Activated T-helper 1 cell treated with anti-CD3 and anti-CD28 coated beads, Interleukin-2, amount 50 U/mL, for 16 hours (primary cell): Measurements from ENCODE around the gene NIPBL.
"Not testable (repeated sequence)": the region's sequence is repeated elsewhere in the genome, so short reads cannot be mapped to it uniquely, and the experiment has no call there.

ENCODE experiments used
- DNase-seq, 2 donors: peaks; one replicate each; pipeline ENCODE4 v3.0.0-alpha.2; 2020; ENCODE audit warnings: low read depth in 1 of 2, low spot score in 1 of 2

NIPBL gene

DNA sequence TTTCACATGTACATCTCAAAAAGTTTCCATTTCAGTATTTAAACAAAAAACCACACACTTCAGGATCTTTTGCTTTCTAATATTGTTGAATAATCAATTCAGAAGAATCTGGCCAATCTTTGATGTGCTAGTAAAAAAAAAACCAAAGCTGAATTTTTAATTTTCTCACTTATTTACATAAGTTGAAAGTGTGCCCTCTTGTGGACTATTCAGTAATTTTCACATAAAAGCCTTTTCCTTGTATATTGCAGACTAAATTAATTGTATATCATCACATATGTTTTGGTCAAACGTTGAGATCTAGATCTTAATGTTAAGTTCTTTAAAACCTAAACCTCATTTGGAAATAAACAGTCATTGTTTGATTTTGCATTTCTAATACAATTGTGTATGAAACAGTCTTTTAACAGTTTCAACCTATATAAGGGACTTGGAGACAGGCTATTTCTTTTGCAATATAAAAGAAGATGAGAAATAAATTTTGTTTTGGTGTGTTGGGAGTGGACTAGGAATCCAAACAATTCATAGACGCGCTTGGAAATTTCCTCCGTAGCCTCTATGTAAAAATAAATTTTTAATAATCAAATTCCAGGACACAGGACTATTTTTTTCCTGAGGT is 68.1 kb downstream of the NIPBL start:
- DNase-seq = no peak

DNA sequence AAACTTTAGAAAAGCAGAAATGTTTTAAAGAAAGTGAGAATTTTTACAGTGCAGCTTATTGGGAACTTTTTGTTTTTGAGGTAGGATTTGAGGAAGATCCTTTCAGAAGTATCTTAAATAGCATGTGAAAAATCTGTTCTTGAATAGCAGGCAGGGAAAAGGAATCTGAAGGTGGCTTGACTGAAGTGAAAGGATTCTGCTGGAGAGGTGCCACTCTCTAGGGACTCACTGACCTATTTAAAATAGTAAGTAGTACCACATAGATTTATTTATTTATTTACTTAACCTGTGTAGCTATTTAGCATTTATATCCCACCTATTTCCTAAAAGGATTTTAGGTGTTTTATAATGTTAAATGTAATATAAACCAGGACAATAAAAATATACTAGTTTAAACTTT is 69.1 kb downstream of the NIPBL start:
- DNase-seq = no peak

DNA sequence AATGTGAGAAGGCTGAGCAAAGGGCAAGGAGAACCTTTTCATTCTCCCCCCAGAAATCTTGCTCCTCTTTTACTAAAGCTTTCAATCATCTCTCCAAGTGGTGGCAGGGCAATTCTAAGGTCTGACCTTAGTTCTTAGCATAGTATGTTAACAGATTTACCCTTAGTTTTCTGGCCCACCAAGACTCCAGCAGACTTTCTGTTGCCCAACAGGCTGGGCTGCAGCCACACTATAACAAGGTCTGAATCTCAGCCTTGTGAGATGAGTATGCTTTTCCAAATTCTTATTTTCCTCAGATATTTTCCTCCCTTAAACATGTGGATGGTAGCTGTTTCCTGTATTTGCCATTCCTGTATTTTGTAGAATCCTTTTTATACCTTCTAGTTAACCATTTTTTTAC is 69.5 kb downstream of the NIPBL start:
- no peak for DNase-seq

DNA sequence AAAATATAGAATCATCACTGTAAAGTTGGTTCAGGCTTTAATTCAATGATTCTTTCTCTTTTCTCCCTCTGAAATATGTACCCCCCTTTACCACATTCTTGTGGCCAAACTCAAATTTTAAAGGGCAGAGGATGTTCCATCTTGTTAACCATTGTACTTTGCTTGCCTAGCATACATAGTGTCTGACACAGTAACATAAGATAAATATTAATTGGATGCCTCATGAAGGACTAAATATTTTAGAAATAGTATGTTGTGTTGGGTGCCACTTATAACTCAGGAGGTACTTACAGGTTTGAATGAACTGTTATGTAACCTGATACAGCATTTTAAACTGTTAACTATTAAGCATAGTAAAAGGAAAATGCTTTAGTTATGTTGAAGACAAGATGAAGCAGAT is 71.5 kb downstream of the NIPBL start:
- DNase-seq = no peak

DNA sequence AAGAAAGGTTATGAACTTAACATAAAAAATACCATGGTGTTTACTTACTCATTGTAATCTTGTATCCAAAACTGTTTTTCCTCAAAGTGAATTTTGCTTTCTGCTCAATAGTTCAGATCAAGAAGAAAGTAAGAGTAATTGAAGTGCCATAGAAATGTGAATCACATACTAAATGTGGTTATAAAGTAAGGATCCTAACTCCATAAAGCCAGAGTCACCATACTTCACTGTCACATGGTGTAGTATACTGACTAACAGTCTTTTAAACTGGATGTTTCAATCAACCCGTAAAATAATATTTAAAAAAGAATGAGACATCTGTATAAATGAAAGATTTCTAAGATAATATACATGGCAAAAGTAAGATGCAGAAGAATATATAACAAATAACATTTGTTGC is 72.1 kb downstream of the NIPBL start:
- no peak for DNase-seq

DNA sequence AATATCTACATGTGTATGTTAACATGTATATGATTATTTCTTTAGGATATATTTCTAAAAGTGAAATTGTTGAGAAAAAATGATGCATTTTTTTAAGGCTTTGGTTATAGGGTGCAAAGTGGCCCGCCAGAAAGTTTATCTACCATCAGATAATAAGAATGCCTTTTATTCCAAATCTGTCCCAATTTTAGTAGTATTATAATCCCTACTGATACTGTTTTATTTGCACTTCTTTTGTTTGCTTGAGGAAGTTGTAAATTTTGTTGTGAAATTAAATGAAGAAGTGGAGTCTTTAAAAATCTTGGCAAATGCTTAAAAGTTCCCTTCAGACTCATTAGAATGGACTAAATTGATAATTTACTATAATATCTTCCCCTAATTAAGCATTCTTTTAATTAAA is 73.0 kb downstream of the NIPBL start:
- no peak for DNase-seq

DNA sequence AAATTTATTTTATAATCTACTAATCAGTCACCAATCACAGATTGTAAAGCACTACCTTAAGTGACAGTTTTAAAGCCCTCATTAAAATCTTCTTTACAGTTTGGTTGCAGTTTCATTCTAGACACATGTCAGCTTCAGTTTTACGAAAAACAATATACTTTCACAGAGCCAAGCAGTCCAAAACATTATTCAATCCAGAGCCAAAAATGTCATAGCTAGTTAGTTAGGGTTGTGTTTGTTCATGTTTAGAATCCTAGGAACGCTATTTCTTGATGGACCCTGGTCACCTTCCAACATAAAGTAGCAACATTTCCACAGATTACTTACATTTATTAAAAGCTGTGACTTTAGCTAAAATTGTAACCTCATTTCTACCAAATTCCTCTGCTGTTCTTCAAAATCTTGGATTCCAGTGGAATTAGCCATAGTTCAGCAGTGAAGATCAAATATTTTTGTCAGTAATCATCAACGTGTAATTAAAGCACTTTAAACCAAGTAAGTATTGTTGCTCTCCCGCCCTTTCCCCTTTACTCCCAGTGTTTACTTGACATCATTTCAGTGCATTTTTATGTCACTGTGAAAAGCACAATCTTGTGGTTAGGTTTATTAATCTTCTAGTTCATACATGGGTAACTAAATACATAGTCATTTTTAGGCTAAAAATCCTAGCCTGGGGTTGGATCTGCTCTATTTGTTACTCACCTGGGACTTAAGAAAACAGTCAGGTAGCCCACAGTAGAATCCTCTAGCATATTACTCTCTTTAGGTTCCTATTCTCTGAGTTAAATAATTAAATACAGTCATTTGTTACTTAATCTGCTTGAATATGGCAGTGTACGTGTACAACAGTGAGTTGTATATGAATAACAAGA is 74.3 kb downstream of the NIPBL start:
- no peak for DNase-seq

DNA sequence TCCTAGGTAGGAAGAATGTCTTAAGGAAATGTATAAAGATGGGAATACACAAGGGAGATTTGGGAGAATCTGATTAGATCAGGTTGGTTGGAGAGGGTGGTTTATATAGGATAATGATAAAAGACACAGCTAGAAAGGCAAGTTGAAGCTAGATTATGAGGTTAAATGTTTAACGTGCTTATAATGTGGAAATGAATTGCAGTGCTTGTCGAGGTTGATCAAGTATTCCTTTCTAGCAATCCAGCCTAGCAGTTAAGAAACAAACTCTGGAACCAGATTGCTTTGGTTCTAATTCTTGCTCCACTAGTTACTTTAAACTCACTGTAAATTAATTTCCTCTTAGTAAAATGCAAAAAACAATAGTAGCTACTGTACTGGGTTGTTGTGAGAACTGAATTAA is 76.5 kb downstream of the NIPBL start:
- DNase-seq = no peak

DNA sequence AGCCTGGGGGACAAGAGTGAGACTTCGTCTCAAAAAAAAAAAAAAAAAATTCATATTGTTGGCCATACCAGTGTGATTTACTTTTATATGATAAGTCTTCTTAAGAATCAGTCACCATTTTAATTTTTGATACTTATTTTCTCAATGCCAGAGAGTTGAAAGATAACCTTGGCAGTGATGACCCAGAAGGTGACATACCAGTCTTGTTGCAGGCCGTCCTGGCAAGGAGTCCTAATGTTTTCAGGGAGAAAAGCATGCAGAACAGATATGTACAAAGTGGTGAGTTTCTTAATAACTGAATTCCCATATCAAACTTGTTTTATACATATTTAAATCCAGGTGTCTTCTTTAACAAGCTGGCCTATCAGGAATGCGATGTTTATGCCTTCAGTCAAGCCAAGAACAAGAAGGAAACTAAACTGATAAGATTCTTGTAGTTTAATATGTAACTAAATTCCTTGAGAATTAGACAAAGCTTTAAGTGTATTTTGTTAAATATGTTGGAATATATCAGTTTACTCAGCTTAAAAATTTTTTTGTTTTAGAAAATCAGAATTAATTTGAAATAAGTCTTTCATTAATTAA is 81.5 kb downstream of the NIPBL start:
- no peak for DNase-seq

DNA sequence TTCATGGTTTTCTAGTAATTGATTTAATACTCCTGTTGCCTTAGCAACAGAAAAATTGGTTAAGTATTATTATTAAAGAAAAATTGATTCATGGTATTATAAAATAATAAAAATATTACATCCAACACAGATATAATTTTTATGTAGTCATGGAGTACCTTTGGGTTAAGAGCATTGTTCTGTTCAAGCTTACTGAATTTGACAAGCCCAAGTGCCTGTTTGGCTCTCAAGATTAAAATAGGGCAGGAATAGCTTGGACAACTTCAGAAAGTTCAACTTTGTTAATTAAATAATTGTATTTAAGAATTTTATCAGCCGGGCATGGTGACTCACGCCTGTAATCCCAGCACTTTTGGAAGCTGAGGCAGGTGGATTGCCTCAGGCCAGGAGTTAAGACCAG is 82.0 kb downstream of the NIPBL start:
- DNase-seq = no peak

DNA sequence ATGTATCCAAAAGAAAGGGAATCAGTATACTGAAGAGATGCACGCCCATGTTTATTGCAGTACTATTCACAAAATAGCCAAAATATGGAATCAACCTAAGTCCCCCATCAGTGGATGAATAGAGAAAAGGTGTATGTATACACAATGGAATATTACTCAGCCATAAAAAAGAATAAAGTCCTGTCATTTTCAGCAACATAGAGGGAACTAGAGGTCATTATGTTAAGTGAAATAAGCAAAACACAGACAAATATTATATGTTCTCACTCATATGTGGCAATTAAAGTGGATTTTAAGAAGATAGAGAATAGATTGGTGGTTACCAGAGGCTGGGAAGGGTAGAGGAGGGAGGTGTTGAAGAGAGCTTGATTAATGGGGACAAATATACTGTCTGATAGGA is 88.6 kb downstream of the NIPBL start:
- DNase-seq = no peak

DNA sequence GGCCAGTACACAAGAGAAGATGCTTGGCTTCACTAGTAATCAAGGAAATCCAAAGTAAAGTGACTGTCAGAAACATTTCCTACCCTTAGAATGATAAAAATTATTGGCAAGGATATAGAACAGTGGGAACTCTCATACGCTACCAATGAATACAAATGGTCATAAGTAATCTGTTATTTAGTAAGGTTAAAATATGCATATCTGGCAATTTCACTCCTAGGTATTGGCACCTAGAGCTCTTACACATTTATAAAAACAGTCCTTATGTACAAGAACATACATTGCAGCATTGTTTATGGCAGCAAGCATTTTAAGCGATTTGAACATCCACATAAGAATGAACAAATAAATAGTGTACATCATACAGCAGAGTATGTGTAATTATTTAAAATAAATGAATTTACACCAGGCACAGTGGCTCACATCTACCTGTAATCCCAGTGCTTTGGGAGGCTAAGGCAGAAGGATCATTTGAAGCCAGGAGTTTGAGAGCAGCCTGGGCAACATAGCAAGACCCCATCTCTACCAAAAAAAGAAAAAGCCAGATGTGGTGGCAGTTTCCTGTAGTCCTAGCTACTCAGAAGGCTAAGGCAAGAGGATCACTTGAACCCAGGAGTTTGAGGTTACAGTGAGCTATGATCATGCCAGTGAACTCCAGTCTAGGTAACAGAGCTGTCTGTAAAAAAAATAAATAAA is 93.3 kb downstream of the NIPBL start:
- no peak for DNase-seq

DNA sequence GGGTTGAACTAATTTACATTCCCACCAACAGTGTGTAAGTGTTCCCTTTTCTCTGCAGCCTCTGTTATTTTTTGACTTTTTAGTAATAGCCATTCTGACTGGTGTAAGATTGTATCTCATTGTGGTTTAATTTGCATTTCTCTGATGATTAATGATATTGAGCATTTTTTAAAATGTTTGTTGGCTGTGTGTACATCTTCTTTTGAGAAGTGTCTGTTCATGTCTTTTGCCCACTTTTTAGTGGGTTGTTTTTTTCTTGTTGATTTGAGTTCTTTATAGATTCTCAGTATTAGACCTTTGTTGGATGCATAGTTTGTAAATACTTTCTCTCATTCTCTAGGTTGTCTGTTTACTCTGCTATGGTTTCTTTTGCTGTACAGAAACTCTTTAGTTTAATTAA is 101.6 kb downstream of the NIPBL start:
- no peak for DNase-seq

DNA sequence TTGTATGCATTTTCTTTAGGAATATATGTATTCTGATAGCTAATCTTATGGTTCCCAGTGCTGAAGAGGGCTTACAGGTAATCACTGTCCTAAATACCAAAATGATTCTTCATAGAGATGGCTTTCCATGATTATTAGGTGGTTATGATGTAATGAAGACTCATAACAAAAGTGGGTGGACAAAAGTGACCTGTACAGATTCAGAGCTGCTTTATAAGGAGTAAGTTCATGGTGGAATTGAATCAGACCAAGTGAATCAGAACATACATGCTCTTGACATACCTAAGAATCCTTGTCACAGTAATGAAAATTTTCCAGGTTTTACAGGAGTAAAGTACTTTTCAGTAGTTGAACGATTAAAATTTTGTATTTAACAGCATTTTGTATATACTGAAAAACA is 105.6 kb downstream of the NIPBL start:
- no peak for DNase-seq

DNA sequence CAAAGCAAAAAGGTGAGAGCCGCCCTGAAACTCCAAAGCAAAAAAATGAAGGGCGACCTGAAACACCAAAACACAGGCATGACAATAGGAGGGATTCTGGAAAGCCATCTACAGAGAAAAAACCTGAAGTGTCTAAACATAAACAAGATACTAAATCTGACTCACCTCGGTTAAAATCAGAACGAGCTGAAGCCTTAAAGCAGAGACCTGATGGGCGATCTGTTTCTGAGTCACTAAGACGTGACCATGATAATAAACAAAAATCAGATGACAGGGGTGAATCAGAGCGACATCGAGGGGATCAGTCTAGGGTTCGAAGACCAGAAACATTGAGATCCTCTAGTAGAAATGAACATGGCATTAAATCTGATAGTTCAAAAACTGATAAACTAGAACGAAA is 108.8 kb downstream of the NIPBL start:
- no peak for DNase-seq

DNA sequence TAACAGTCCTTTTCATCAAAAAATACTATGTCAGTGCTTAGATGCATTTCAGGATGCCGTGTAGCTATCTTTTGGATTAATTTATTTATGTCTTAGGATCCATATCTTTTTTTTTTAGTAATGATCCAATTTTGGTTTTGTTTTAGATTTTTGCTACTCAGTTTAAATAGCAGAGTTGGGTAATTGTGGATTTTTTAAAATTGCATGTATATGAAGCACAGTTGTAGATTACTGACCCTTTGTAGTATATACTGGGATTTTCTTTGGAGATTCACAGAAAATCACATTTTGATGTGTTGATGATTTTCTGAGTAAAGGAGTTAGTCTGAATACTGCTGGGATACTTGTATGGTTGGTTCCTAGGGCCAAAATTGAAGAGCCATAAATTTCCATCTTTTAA is 111.8 kb downstream of the NIPBL start:
- DNase-seq = no peak

DNA sequence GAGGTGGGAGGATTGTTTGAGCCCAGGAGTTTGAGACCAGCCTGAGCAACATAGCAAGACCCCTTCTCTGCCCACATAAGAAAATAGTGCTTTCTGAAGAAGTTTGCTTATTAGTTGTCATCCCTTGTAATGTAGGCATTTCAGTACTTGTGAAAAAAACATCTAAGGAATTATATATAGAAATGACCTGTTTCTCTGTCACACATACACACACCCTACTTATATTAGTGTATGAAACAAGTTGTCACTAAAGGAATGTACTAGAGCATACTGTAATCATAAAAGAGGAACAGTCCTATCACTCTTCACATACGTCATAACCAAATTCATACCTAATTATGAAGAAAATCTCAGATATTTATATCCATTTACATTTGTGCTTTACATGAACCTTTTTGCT is 122.0 kb downstream of the NIPBL start:
- no peak for DNase-seq

DNA sequence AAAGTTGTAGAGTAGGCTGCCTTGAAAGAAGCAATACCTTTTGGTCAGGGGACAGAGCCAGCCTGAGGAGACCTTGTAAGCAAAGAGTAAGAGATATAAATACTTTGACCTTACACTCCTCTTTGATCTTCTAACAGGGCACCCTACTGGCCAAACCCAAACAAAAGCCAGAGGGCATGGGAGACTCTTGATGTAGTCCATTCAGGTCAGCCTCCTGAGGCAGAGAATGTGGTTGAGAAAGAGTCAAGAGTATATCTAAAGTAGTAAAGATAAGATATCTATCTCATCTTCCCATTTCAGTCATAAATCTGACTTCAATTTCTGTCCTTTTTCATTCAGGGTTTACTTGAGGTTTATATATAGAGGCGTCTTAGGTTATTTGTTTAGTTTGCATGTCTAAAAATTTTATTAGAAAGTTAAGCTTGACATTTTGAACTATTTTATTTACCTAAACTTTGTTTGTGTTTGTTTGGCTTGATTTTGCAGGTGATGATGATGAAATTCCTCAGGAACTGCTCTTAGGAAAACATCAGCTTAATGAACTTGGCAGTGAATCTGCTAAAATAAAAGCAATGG is 125.7 kb downstream of the NIPBL start:
- no peak for DNase-seq

DNA sequence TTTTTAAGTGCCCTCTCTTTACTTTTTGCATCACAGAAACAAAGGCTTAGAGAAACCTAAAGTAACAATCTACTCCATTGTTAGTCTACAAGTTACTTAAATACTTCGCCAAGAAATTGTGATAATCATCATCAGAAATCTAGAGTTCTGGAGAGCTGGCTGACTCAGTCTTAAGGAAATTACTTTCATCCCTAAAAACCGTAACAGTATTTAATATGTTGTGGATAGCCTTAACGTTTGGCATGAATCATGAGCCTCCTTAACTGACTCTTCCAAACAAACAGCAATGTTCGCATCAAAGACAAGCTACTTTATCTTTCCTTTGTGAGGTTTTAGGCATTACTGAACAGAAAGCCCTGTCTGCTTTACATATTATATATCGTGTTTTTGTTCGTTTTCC is 128.7 kb downstream of the NIPBL start:
- DNase-seq = no peak

DNA sequence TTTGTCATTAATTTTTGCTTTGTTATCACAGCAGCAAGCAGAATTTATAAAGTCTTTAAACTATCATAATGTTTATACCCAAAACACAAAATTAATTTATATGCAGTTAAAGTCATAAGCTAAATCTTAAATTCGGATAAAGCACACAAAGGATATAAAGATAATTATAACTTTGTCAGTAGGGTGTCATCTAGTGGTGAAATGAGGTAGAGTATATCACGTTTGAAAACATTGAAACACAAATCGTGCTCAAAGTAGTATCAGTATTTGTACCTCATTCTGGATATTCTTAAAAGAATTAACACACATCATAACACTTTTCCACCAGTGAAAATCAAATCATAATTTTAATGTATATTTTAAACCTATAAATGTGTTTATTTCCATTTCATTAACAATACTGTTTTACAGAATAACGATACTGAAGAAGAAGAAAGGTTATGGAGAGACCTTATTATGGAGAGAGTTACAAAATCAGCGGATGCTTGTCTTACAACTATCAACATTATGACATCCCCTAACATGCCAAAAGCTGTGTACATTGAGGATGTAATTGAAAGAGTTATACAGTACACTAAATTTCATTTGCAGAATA is 129.5 kb downstream of the NIPBL start:
- no peak for DNase-seq

DNA sequence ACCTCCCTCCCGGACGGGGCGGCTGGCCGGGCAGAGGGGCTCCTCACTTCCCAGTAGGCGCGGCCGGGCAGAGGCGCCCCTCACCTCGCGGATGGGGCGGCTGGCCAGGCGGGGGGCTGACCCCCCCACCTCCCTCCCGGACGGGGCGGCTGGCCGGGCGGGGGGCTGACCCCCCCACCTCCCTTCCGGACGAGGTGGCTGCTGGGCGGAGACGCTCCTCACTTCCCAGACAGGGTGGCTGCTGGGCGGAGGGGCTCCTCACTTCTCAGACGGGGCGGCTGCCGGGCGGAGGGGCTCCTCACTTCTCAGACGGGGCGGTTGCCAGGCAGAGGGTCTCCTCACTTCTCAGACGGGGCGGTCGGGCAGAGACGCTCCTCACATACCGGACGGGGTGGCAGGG is 136.6 kb downstream of the NIPBL start:
- not testable (repeated sequence) for DNase-seq
